ENCODE data around the gene NUDT3. TPM values are rescaled to one million over a fixed set of nuclear protein-coding genes. Genes with fewer than 3 reads are reported as not detected.
A peak's percentile ranks its signal among the peaks of the same experiment; 100 is the strongest.

Gene NUDT3
- total RNA-seq, 1 donor from 2014 or later = 16.7 TPM

- H3K27me3 Mint-ChIP-seq (ENCODE audit: low read depth, unreplicated experiment) = no peaks in the 10 kb centered on the region
- Histone ChIP-seq H3K27ac (ENCODE audit: low read depth, low read length) (peak overlapping the region; percentile 9), H4K20me1 (ENCODE audit: insufficient read depth, low read length) (peaks cover 38% of the 10 kb centered on the region), H2AFZ (ENCODE audit: low read depth, low read length) (no peak overlapping the region), H3K9me3 (ENCODE audit: insufficient read depth, low read depth, low read length) (no peaks in the 10 kb centered on the region), H3K36me3 (ENCODE audit: insufficient read depth, low read length) (peaks cover 19% of the 10 kb centered on the region), H3K79me2 (ENCODE audit: insufficient read depth, low read length) (peaks cover 50% of the 10 kb centered on the region), H3K4me3 (ENCODE audit: insufficient read depth, low read depth, low read length) (peak overlapping the region; percentile 74), H3K4me2 (ENCODE audit: low read length) (peak overlapping the region; percentile 97), H3K27me3 (ENCODE audit: insufficient read depth, low read length) (no peaks in the 10 kb centered on the region), H3K4me1 (ENCODE audit: insufficient read depth, low read length) (peaks cover 67% of the 10 kb centered on the region), H3K9ac (ENCODE audit: low read length) (peak overlapping the region; percentile 85)
- no peak for FAIRE-seq
- no peaks in the 10 kb centered on the region for H3K9me3 Mint-ChIP-seq (ENCODE audit: unreplicated experiment)
- H3K36me3 Mint-ChIP-seq (ENCODE audit: low read depth, unreplicated experiment) = peaks cover 6% of the 10 kb centered on the region
- H3K27ac Mint-ChIP-seq (ENCODE audit: unreplicated experiment) = no peak overlapping the region
- peaks cover 25% of the 10 kb centered on the region for H3K4me1 Mint-ChIP-seq (ENCODE audit: low read depth, unreplicated experiment)
- no peak overlapping the region for H3K4me3 Mint-ChIP-seq (ENCODE audit: unreplicated experiment)
- no peak for TF ChIP-seq CTCF (IDR thresholded peaks at IDR 0.05; ENCODE audit: insufficient read depth, low read depth, low read length)
- no peak for TF ChIP-seq EZH2 (IDR thresholded peaks at IDR 0.05; ENCODE audit: insufficient read depth, low read length)
- no peak for DNase-seq (ENCODE audit: low read depth)
Measured at GRCh38 chr6:34240329-34241248, 151.9 kb downstream of the NUDT3 start.

DNA sequence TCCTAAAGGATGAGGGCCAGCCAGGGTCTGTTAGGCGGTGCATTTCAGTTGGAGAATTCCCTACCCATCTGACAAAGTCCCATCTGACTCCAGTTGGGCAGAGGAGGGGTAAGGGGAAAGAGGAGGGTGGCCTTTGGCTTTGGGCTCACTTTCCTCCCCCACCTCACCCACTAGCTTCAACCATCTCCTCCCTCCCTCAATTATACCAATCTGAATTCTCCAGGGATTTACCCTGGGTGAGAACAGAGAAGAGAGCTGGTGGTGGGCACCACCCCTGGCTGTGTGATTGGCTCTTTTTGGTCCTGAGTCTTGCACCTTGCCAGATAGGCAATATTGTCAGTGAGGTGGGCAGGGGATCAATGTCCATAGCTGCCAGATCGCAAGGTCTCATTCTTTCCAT lies 152.6 kb downstream of the NUDT3 start:
- Mint-ChIP-seq H3K36me3 (ENCODE audit: low read depth, unreplicated experiment) (peaks cover 6% of the 10 kb centered on the region), H3K27ac (ENCODE audit: unreplicated experiment) (no peak overlapping the region), H3K9me3 (ENCODE audit: unreplicated experiment) (no peaks in the 10 kb centered on the region), H3K4me3 (ENCODE audit: unreplicated experiment) (no peak overlapping the region), H3K4me1 (ENCODE audit: low read depth, unreplicated experiment) (peaks cover 20% of the 10 kb centered on the region), H3K27me3 (ENCODE audit: low read depth, unreplicated experiment) (no peaks in the 10 kb centered on the region)
- H3K27ac ChIP-seq (ENCODE audit: low read depth, low read length) = peak overlapping the region; percentile 22
- H3K4me2 ChIP-seq (ENCODE audit: low read length) = peak overlapping the region; percentile 97
- H4K20me1 ChIP-seq (ENCODE audit: insufficient read depth, low read length) = peaks cover 38% of the 10 kb centered on the region
- H3K79me2 ChIP-seq (ENCODE audit: insufficient read depth, low read length) = peaks cover 50% of the 10 kb centered on the region
- no peaks in the 10 kb centered on the region for H3K9me3 ChIP-seq (ENCODE audit: insufficient read depth, low read depth, low read length)
- TF ChIP-seq CTCF (IDR thresholded peaks at IDR 0.05; ENCODE audit: insufficient read depth, low read depth, low read length) = no peak
- no peak for TF ChIP-seq EZH2 (IDR thresholded peaks at IDR 0.05; ENCODE audit: insufficient read depth, low read length)
- H2AFZ ChIP-seq (ENCODE audit: low read depth, low read length) = no peak overlapping the region
- H3K36me3 ChIP-seq (ENCODE audit: insufficient read depth, low read length) = peaks cover 19% of the 10 kb centered on the region
- H3K9ac ChIP-seq (ENCODE audit: low read length) = peak overlapping the region; percentile 85
- FAIRE-seq (no peak), DNase-seq (ENCODE audit: low read depth) (no peak)
- peaks cover 66% of the 10 kb centered on the region for H3K4me1 ChIP-seq (ENCODE audit: insufficient read depth, low read length)
- H3K4me3 ChIP-seq (ENCODE audit: insufficient read depth, low read depth, low read length) = peak overlapping the region; percentile 74
- no peaks in the 10 kb centered on the region for H3K27me3 ChIP-seq (ENCODE audit: insufficient read depth, low read length)

DNA sequence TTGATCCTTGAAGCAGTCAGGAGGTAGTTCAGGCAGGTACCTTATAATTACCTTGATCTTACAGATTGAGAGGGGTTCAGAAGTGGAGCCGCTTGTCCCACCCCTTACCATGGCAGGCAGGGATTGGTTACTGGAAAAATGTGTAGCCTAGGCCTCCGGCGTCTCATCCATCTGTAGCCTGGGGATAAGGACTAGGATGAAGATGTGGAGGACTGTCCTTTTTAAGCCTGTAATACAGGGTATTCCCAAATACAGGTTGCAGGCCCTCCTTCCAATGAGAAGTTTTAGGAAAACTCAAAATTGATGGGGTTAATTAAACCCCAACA lies 153.0 kb downstream of the NUDT3 start:
- H3K4me3 ChIP-seq (ENCODE audit: insufficient read depth, low read depth, low read length) = peak overlapping the region; percentile 74
- H3K27ac ChIP-seq (ENCODE audit: low read depth, low read length) = peak overlapping the region; percentile 22
- peaks cover 20% of the 10 kb centered on the region for H3K4me1 Mint-ChIP-seq (ENCODE audit: low read depth, unreplicated experiment)
- no peaks in the 10 kb centered on the region for H3K27me3 Mint-ChIP-seq (ENCODE audit: low read depth, unreplicated experiment)
- peaks cover 50% of the 10 kb centered on the region for H3K79me2 ChIP-seq (ENCODE audit: insufficient read depth, low read length)
- no peak overlapping the region for H3K27ac Mint-ChIP-seq (ENCODE audit: unreplicated experiment)
- H3K9me3 Mint-ChIP-seq (ENCODE audit: unreplicated experiment) = no peaks in the 10 kb centered on the region
- H3K36me3 ChIP-seq (ENCODE audit: insufficient read depth, low read length) = peaks cover 19% of the 10 kb centered on the region
- no peaks in the 10 kb centered on the region for H3K9me3 ChIP-seq (ENCODE audit: insufficient read depth, low read depth, low read length)
- H4K20me1 ChIP-seq (ENCODE audit: insufficient read depth, low read length) = peaks cover 38% of the 10 kb centered on the region
- peak overlapping the region; percentile 84 for H3K4me3 Mint-ChIP-seq (ENCODE audit: unreplicated experiment)
- H2AFZ ChIP-seq (ENCODE audit: low read depth, low read length) = no peak overlapping the region
- peaks cover 6% of the 10 kb centered on the region for H3K36me3 Mint-ChIP-seq (ENCODE audit: low read depth, unreplicated experiment)
- DNase-seq (ENCODE audit: low read depth) = no peak
- peaks cover 62% of the 10 kb centered on the region for H3K4me1 ChIP-seq (ENCODE audit: insufficient read depth, low read length)
- peak overlapping the region; percentile 97 for H3K4me2 ChIP-seq (ENCODE audit: low read length)
- no peak for FAIRE-seq
- no peaks in the 10 kb centered on the region for H3K27me3 ChIP-seq (ENCODE audit: insufficient read depth, low read length)
- TF ChIP-seq CTCF (IDR thresholded peaks at IDR 0.05; ENCODE audit: insufficient read depth, low read depth, low read length) (no peak), EZH2 (IDR thresholded peaks at IDR 0.05; ENCODE audit: insufficient read depth, low read length) (no peak)
- peak overlapping the region; percentile 85 for H3K9ac ChIP-seq (ENCODE audit: low read length)

All from astrocyte (in vitro differentiated cells and primary cell).